HepG2 (cell line): ENCODE data around the gene MASP2. TPM values are rescaled to one million over a fixed set of nuclear protein-coding genes. Genes with fewer than 3 reads are reported as not detected.
A peak's percentile ranks its signal among the peaks of the same experiment; 100 is the strongest.

Experiments used
- AGO2 ChIP-seq: fragments of 200-400 bp; formaldehyde crosslinking; optimal IDR thresholded peaks from 2 replicates; pipeline ENCODE3; 2017; ENCODE audit warnings: mild to moderate bottlenecking, low read depth, low read length, moderate library complexity
- ETV6 ChIP-seq: sonication (generic); formaldehyde crosslinking; conservative IDR thresholded peaks from 2 replicates; pipeline ENCODE4 v1.4.0; 2020; ENCODE audit warnings: missing genetic modification reagents
- RFX5 ChIP-seq: IDR thresholded peaks from 2 replicates; pipeline ENCODE4 v1.6.1; 2011; ENCODE audit warnings: low read depth, low read length, improper control_type of control experiment
- ZBTB40 ChIP-seq, 2 experiments: fragments of 450-650 bp in 1 of 2; sonication (generic) in 1 of 2; formaldehyde crosslinking in 1 of 2; IDR thresholded peaks; 2 replicates each; pipeline versions ENCODE4 v1.6.1 to v1.8.0; 2016 to 2022; ENCODE audit warnings: antibody characterized with exemption in 1 of 2, mild to moderate bottlenecking in 1 of 2, missing genetic modification reagents in 1 of 2
- ZFYVE20 ChIP-seq: sonication (generic); formaldehyde crosslinking; IDR thresholded peaks from 2 replicates; pipeline ENCODE4 v1.8.0; 2023; ENCODE audit warnings: low read depth, mild to moderate bottlenecking, moderate library complexity, missing genetic modification reagents, borderline replicate concordance
- ZNF589 ChIP-seq: sonication (generic); formaldehyde crosslinking; conservative IDR thresholded peaks from 2 replicates; pipeline ENCODE4 v1.8.0; 2022; ENCODE audit warnings: mild to moderate bottlenecking, moderate library complexity, missing genetic modification reagents
- ZSCAN20 ChIP-seq: sonication (generic); formaldehyde crosslinking; IDR thresholded peaks from 2 replicates; pipeline ENCODE4 v1.4.0; 2020; ENCODE audit warnings: missing genetic modification reagents, mild to moderate bottlenecking, borderline replicate concordance
- polyA plus RNA-seq, 8 experiments: library from polyadenylated mRNA; depleted of rRNA in 3 of 8; stranded (reverse) in 7 of 8; unstranded in 1 of 8; fragments of >200 nt; fragmentation: Illumina TruSeq in 4 of 8; extraction: Trizol in 4 of 8; gene quantifications; 2 replicates each; pipeline versions ENCODE4 v1.2.1 to v1.2.3, GENCODE V29; 2011 to 2016; ENCODE audit warnings: low read depth in 4 of 8, missing spikeins in 1 of 8, mixed read lengths in 1 of 8; ENCODE audit not compliant: insufficient read depth in 1 of 8
- total RNA-seq, 5 experiments: library from RNA; depleted of rRNA; stranded (reverse); fragments of >200 nt; fragmentation: Illumina TruSeq; extraction: Trizol; gene quantifications; 2 replicates each; pipeline ENCODE4 v1.2.3, GENCODE V29; 2016; ENCODE audit warnings: low read depth in 1 of 5

Gene MASP2
- total and polyA plus RNA-seq, 2 of the 13 experiments (the other 11 are each of a cell fraction or from before 2014, with no cell fraction given), result 7.1 to 11.8 TPM

DNA sequence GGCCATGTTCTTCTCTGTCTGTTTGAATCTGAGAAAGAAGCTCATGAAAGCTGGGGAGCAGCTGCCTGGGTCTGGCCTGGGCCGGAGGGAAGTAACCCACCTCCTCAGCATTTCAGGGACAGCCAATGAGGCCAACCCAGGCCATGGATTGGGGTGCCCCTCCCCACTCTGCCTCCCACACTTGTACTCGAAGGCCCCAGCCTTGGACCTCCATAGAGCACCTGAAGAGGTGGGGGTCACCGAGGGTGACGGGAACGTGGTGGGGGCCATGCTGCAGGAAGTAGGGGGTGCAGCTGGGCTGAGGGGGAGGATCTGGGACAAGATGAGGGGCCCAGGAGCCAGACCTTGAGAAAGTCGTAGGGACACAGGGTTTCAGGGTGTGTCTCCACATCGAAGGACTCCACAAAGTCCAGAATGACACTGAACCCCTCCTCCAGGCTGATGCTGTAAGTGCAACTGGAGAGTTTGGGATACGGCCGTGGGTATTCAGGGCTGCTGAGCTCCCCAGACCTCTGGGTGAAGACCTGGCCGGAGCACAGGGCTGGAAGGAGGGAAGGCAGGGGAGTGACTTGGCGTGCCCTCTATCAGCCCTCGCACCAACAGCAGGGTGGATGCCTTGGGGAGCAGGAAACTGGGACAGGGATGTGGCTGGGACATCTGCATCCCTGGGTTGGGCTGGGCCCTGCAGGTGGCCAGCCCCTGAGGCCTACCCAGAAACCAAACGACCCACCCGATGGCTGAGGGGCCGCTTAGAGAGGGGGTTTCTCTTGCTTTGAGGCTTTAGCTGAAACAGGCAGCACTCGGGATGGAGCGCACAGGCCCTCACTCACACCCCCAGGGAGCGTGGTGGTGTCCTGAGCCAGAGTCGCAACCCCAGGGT lies 3.8 kb downstream of the MASP2 start (continued):
- TF ChIP-seq ZBTB40 (IDR thresholded peaks at IDR 0.05) (no peak), ZBTB40 (CRISPR knock-in tag; IDR thresholded peaks at IDR 0.05) (no peak), ETV6 (CRISPR knock-in tag) (no peak), ZFYVE20 (CRISPR knock-in tag) (no peak), ZNF589 (CRISPR knock-in tag) (no peak), RFX5 (no peak), ZSCAN20 (CRISPR knock-in tag) (no peak), AGO2 (peak; percentile 82)
